Panc1 (cell line): ENCODE measurements around the gene IRS1. TPM values are rescaled to one million over a fixed set of nuclear protein-coding genes. Genes with fewer than 3 reads are reported as not detected.

Experiments used
- ATAC-seq: fragments of 200-7000 bp; cut with Tn5 transposase; 2 replicates; pipeline ENCODE4 v1.9.1; 2020; ENCODE audit warnings: mild to moderate bottlenecking, moderate library complexity
- BruUV-seq: library from RNA; stranded (reverse); fragments of 400-500 nt; replicated peaks from 2 replicates; lab custom pipeline; 2021; lab: Mats Ljungman, UMichigan
- CTCF ChIA-PET: fragments of 300-600 bp; sonication (Branson Sonifier 250); formaldehyde crosslinking; loops from one replicate; lab custom pipeline; 2022; ENCODE audit warnings: antibody characterized with exemption; lab: Charles Lee
- POLR2A ChIA-PET: fragments of 300-600 bp; sonication (Branson Sonifier 250); formaldehyde crosslinking; loops from one replicate; lab custom pipeline; 2022; ENCODE audit warnings: antibody characterized with exemption; lab: Charles Lee
- DNase-seq: peaks from one replicate; pipeline ENCODE4 v3.0.0-alpha.2; 2010; ENCODE audit warnings: low read depth, low spot score
- H3K27ac ChIP-seq: 2 replicates; pipeline ENCODE4 v1.5.1; 2011; ENCODE audit warnings: mild to moderate bottlenecking, low read length, inconsistent platforms
- H3K27me3 ChIP-seq: fragments of 200-500 bp; sonication (Bioruptor generic); 2 replicates; pipeline ENCODE4 v1.6.0; 2014; ENCODE audit warnings: low read length, inconsistent platforms; ENCODE audit not compliant: control insufficient read depth, insufficient read depth
- H3K36me3 ChIP-seq: fragments of 200-500 bp; sonication (Bioruptor generic); 2 replicates; pipeline ENCODE4 v1.5.1; 2014; ENCODE audit warnings: inconsistent platforms, mild to moderate bottlenecking, low read length, moderate library complexity; ENCODE audit not compliant: control insufficient read depth, insufficient read depth
- H3K4me1 ChIP-seq: 2 replicates; pipeline ENCODE4 v1.5.1; 2011; ENCODE audit warnings: inconsistent platforms, mild to moderate bottlenecking, low read length, moderate library complexity; ENCODE audit not compliant: control insufficient read depth, insufficient read depth
- H3K4me3 ChIP-seq, 2 experiments: 2 replicates each; pipeline ENCODE4 v1.5.1; 2011 to 2012; ENCODE audit warnings: low read depth in 2 of 2, low read length in 2 of 2, mild to moderate bottlenecking in 2 of 2, inconsistent platforms in 1 of 2, moderate library complexity in 1 of 2
- H3K9me3 ChIP-seq: fragments of 200-500 bp; sonication (Bioruptor generic); 2 replicates; pipeline ENCODE4 v1.5.1; 2014; ENCODE audit warnings: low read depth, mild to moderate bottlenecking, inconsistent platforms, low read length, moderate library complexity; ENCODE audit not compliant: control insufficient read depth, insufficient read depth
- POLR2AphosphoS5 ChIP-seq: IDR thresholded peaks from 2 replicates; pipeline ENCODE4 v1.6.1; 2012; ENCODE audit warnings: mild to moderate bottlenecking, low read depth, low read length, moderate library complexity
- REST ChIP-seq, 2 experiments: IDR thresholded peaks; 2 replicates each; pipeline ENCODE4 v1.6.1; 2011 to 2012; ENCODE audit warnings: low read depth in 2 of 2, control low read depth in 1 of 2, low read length in 1 of 2, mild to moderate bottlenecking in 1 of 2, moderate library complexity in 1 of 2; ENCODE audit not compliant: insufficient read depth in 1 of 2
- SIN3A ChIP-seq: IDR thresholded peaks from 2 replicates; pipeline ENCODE4 v1.6.1; 2012; ENCODE audit warnings: low read depth, mild to moderate bottlenecking, low read length, moderate library complexity, borderline replicate concordance; ENCODE audit not compliant: insufficient read depth
- TCF7L2 ChIP-seq: IDR thresholded peaks from 2 replicates; pipeline ENCODE4 v1.6.1; 2011; ENCODE audit warnings: mild to moderate bottlenecking, low read depth, low read length, inconsistent platforms
- in situ Hi-C: cut with HindIII; loops from 2 replicates; pipeline ENCODE4 v1.10.0; 2016; ENCODE audit warnings: low sequenced_read_pairs, low pct_unique_long_range_greater_than_20kb
- intact Hi-C: fragments of 100-400 bp; cut with micrococcal nuclease; formaldehyde crosslinking; loops from one replicate; pipeline ENCODE4 v1.10.0; 2022; ENCODE audit not compliant: unreplicated experiment
- total RNA-seq: library from RNA; stranded (reverse); gene quantifications from one replicate; pipeline ENCODE4 v1.2.1, GENCODE V29; 2021; ENCODE audit not compliant: unreplicated experiment
- TF ChIP-seq, protein P1 (sequence below): fragments of 450-650 bp; IDR thresholded peaks from 2 replicates; pipeline ENCODE4 v1.5.1; 2017; ENCODE audit warnings: mild to moderate bottlenecking

IRS1 gene
- total RNA-seq, 1 experiment from 2014 or later = 27.3 TPM

DNA sequence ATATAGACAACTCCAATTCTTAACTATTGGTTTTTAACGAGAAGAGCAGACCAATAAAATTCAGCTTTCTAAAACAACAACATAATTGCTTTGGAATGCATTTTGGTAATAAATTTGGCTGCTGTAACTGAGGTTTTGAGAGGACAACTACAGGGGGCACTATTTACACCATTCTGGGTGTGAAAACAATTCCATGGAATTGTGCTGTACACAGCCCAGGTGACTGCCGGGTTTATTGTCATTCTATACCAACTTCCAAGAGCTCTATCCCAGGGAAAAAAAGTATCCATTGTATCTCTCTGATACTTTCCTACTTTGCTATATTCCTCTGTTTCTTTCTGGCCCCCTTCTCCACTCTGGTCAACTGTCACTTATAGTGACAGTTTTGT is 38.4 kb downstream of the IRS1 start:
- H3K36me3 ChIP-seq = no peaks in the 10 kb centered on the region
- TF ChIP-seq TCF7L2 = no peak
- no peak for TF ChIP-seq POLR2AphosphoS5
- TF ChIP-seq, protein P1, sequence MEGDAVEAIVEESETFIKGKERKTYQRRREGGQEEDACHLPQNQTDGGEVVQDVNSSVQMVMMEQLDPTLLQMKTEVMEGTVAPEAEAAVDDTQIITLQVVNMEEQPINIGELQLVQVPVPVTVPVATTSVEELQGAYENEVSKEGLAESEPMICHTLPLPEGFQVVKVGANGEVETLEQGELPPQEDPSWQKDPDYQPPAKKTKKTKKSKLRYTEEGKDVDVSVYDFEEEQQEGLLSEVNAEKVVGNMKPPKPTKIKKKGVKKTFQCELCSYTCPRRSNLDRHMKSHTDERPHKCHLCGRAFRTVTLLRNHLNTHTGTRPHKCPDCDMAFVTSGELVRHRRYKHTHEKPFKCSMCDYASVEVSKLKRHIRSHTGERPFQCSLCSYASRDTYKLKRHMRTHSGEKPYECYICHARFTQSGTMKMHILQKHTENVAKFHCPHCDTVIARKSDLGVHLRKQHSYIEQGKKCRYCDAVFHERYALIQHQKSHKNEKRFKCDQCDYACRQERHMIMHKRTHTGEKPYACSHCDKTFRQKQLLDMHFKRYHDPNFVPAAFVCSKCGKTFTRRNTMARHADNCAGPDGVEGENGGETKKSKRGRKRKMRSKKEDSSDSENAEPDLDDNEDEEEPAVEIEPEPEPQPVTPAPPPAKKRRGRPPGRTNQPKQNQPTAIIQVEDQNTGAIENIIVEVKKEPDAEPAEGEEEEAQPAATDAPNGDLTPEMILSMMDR = no peak; the same call in 1 of the 2 replicates
- TF ChIP-seq SIN3A = no peak
- no peak for TF ChIP-seq REST (IDR thresholded peaks at IDR 0.05; ENCODE audit: insufficient read depth in 1 of 2, low read depth in 2 of 2, low read length in 1 of 2)
- DNase-seq = no peak
- in situ Hi-C loops (no loop called here), intact Hi-C loops (no loop called here)
- peaks cover 15% of the 10 kb centered on the region for H3K4me1 ChIP-seq
- CTCF ChIA-PET = interaction anchor here (0.6 kb wide), 1 partner anchor 12 kb away, joined by 8 read pairs; no protein-coding TSS in a partner anchor
- BruUV-seq = no TSS peak
- H3K9me3 ChIP-seq = peaks cover 4% of the 10 kb centered on the region; the same call in 1 of the 2 replicates
- POLR2A ChIA-PET = no interaction called here
- H3K4me3 ChIP-seq = no peak overlapping the region
- H3K27me3 ChIP-seq = no peaks in the 10 kb centered on the region
- ATAC-seq = no peak
- no peak overlapping the region for H3K27ac ChIP-seq

GRCh38 chr2:226760412-226761194 is 39.0 kb downstream of the IRS1 start:
- BruUV-seq = no TSS peak
- ChIA-PET POLR2A (interaction anchor here (0.5 kb wide), 1 partner anchor 332 kb away, joined by 3 read pairs; no protein-coding TSS in a partner anchor), CTCF (interaction anchor here (0.6 kb wide), 1 partner anchor 12 kb away, joined by 8 read pairs; no protein-coding TSS in a partner anchor)
- H3K4me3 ChIP-seq = no peak overlapping the region
- DNase-seq = no peak
- no peaks in the 10 kb centered on the region for H3K36me3 ChIP-seq
- peaks cover 3% of the 10 kb centered on the region; the same call in 1 of the 2 replicates for H3K9me3 ChIP-seq
- H3K27ac ChIP-seq = no peak overlapping the region
- peaks cover 21% of the 10 kb centered on the region for H3K4me1 ChIP-seq
- H3K27me3 ChIP-seq = no peaks in the 10 kb centered on the region
- ATAC-seq = no peak
- intact Hi-C loops = no loop called here
- TF ChIP-seq SIN3A (no peak), POLR2AphosphoS5 (no peak), TCF7L2 (no peak), REST (IDR thresholded peaks at IDR 0.05; ENCODE audit: insufficient read depth in 1 of 2, low read depth in 2 of 2, low read length in 1 of 2) (no peak)
- TF ChIP-seq, protein P1 = no peak
- in situ Hi-C loops = no loop called here
